Stimulated activated CD4-positive, alpha-beta T cell treated with anti-CD3 and anti-CD28 coated beads, Interleukin-15, amount 100 ng/mL, for 1 hour (primary cell): ENCODE measurements around the gene ZBED1.
"Not testable (repeated sequence)": the region's sequence is repeated elsewhere in the genome, so short reads cannot be mapped to it uniquely, and the experiment has no call there.

ENCODE experiments used
- DNase-seq, 2 donors: peaks; one replicate each; pipeline ENCODE4 v3.0.0-alpha.2; 2020; ENCODE audit warnings: low read depth in 1 of 2, low spot score in 1 of 2

The ZBED1 gene

GRCh38 chrX:2500803-2501558 lies at the start of gene ZBED1, which contains the start of gene DHRSX:
Gene ZBED1 (minus strand): TSS chrX:2500976. CDS start chrX:2490719, 10,257 bp downstream.
Gene DHRSX (minus strand): TSS chrX:2500976. CDS start chrX:2500925, 51 bp downstream.
- peak; percentile 13 to 41 for DNase-seq

GRCh38 chrX:2549876-2550275 lies 49.1 kb upstream of the ZBED1 start:
- no peak for DNase-seq

- DNase-seq: no peak
Measured at GRCh38 chrX:2548711-2549423, 48.1 kb upstream of the ZBED1 start.

- no peak for DNase-seq
Measured at GRCh38 chrX:2547736-2548135, 47.0 kb upstream of the ZBED1 start.

GRCh38 chrX:2546496-2546895 lies 45.7 kb upstream of the ZBED1 start:
- DNase-seq: no peak

- DNase-seq: no peak
Measured at GRCh38 chrX:2545144-2545543, 44.4 kb upstream of the ZBED1 start.

GRCh38 chrX:2542826-2543521 lies 42.2 kb upstream of the ZBED1 start:
- DNase-seq: no peak

GRCh38 chrX:2541603-2542002 lies 40.8 kb upstream of the ZBED1 start:
- no peak for DNase-seq

GRCh38 chrX:2540426-2540947 lies 39.7 kb upstream of the ZBED1 start:
- no peak for DNase-seq

GRCh38 chrX:2539586-2539985 lies 38.8 kb upstream of the ZBED1 start:
- DNase-seq: no peak

GRCh38 chrX:2538031-2538757 lies 37.4 kb upstream of the ZBED1 start:
- no peak for DNase-seq

- no peak for DNase-seq
Measured at GRCh38 chrX:2536974-2537373, 36.2 kb upstream of the ZBED1 start.

GRCh38 chrX:2536141-2536540 lies 35.4 kb upstream of the ZBED1 start:
- DNase-seq: no peak

GRCh38 chrX:2534261-2535021 lies 33.7 kb upstream of the ZBED1 start:
- DNase-seq: not testable (repeated sequence)

- no peak for DNase-seq
Measured at GRCh38 chrX:2533424-2533823, 32.6 kb upstream of the ZBED1 start.

GRCh38 chrX:2526390-2526789 lies 25.6 kb upstream of the ZBED1 start:
- DNase-seq: no peak

GRCh38 chrX:2523911-2524310 lies 23.1 kb upstream of the ZBED1 start:
- no peak for DNase-seq

GRCh38 chrX:2521927-2522386 lies 21.2 kb upstream of the ZBED1 start:
- no peak for DNase-seq

- no peak for DNase-seq
Measured at GRCh38 chrX:2521092-2521926, 20.5 kb upstream of the ZBED1 start.
